Hypothalamus (tissue), 51 donors: Measurements from ENCODE around the gene BPTF.
A peak's percentile ranks its signal among the peaks of the same experiment; 100 is the strongest.
"Not testable (repeated sequence)": the region's sequence is repeated elsewhere in the genome, so short reads cannot be mapped to it uniquely, and the experiment has no call there.

Source experiments
- DNase-seq, 51 donors: peaks; one replicate each; lab custom pipeline; 2025; lab: John Stamatoyannopoulos, UW

Gene BPTF

DNA sequence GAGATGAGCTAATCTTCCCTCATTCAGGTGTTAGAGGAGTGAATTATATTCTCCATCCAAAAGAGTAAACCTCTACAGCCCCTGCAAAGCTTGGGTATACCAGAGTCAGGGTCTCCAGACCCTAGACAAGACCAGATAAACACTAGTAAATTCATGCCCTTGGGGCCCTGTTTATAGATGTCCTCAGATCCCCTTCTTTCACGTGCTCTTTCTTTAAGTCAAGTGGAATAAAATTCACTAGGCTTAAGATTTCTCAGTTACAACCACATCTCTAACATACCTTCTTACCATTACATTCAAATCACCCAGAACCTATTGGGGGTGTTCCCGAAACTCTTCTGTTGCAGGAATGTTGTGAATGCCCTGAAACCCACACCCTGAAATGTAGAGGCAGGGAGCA, 173.2 kb downstream of the BPTF start:
- no peak for DNase-seq

DNA sequence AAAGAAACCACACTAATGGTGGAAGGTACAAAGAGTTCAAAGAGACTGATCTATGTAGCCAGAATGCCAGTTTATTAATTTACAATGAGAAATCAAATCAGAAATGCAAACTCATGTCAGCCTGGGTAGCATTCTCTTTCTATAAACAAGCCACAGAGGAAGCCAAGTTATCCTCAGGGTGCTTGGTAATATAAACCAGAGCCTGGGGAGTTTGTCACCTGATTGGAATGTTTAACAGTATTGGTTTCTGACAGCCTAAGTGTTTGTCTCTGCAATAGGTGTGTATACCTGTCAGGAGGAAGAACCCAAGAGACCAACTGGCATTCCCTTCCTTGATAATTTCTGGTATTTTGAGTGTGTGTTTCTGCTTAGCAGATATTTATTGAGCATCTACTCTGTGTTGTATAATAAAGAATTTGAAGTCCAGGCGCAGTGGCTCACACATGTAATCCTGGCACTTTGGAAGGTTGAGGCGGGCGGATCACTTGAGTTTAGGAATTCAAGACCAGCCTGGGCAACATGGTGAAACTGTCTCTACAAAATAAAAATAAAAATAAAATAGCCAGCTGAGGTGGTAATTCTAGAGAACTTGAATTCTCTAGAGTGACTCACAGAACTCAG, 174.1 kb downstream of the BPTF start:
- DNase-seq: no peak

DNA sequence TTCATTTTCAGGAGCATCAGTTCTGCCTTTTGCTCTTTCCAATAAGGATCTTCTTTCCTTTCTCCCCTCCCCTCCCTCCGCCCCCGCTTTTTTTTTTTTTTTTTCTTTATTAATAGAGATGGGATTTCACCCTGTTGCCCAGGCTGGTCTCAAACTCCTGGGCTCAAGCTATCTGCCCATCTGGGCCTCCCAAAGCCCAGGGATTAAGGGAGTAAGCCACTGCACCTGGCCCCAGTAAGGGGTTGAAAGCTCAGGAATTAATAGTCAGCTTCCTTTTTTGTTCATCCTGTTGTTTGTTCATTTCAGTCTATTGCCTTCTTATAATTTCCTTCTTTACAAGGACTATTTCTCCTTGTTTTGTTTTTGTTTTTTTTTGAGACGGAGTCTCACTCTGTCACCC, 178.9 kb downstream of the BPTF start:
- DNase-seq: no peak

DNA sequence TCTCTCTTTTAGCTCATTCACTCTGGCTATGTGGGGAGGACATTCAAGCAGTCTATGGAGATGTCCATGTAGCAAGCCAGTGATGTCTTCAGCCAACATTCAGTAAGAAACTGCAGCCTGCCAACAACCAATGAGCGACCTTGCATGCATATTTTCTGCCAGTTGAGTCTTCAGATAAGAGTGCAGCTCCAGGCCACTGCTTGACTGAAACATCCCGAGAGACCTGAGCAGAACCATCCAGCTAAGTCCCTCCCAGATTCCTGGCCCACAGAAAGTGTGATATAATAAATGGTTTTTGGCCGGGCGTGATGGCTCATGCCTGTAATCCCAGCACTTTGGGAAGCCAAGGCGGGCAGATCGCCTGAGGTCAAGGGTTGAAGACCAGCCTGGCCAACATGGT, 181.5 kb downstream of the BPTF start:
- DNase-seq: no peak

DNA sequence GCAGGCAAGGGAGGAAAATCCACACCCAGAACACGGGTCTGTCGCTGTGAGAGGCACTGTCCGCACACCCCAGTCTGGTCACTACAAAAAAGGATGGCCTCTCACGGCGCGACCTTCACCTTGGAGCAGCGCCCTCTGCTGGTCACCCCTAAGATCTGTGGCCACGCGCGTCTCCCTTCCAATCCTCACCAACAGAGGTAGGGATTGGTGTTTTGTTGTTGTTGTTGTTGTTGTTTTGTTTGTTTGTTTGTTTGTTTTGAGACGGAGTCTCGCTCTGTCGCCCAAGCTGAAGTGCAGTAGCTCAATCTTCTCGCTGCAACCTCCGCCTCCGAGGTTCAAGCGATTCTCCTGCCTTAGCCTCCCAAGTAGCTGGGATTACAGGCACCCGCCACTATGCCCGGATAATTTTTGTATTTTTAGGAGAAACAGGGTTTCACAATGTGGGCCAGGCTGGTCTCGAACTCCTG, 185.9 kb downstream of the BPTF start:
- peak in 31 of 51 donors; percentile 1 to 67 (median 18) for DNase-seq

DNA sequence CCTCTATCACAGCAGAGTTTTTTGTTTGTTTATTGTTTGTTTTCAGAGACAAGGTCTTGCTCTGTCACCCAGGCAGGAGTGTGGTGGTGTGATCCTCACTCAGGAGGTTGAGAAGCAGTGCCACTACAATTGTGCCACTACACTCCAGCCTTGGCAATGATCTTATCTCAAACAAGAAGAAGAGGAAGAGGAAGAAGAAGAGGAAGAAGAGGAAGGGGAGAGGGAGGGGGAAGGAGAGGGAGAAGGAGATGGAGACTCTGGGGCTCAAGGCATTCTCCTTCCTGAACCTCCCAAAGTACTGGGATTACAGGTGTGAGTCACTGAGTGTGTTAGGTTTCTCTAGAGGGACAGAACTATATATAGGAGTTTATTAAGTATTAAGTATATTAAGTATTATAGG, 188.1 kb downstream of the BPTF start:
- DNase-seq: no peak

DNA sequence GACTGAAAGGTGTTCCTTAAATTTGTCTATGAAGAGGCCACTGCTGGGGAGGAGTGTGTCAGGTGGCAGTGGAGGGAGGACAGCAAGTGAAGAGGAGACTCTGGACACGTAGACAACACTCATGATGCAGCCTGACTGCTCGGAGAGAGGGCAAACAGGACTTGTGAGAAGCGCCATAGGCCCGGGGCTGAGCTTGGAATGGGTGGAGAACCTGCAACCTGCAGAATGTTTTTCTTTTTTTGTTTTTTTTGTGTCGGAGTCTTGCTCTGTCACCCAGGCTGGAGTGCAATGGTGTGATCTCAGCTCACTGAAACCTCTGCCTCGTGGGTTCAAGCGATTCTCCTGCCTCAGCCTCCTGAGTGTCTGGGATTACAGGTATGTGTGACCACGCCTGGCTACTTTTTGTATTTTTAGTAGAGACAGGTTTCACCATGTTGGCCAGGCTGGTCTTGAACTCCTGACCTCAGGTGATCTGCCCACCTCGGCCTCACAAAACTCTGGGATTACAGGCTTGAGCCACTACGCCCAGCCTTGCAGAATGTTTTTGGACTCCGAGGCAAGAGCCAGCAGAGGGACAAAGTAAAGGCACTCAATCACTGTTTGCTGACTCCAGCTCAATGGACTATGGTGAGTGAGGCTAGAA, 189.9 kb downstream of the BPTF start:
- DNase-seq: no peak

DNA sequence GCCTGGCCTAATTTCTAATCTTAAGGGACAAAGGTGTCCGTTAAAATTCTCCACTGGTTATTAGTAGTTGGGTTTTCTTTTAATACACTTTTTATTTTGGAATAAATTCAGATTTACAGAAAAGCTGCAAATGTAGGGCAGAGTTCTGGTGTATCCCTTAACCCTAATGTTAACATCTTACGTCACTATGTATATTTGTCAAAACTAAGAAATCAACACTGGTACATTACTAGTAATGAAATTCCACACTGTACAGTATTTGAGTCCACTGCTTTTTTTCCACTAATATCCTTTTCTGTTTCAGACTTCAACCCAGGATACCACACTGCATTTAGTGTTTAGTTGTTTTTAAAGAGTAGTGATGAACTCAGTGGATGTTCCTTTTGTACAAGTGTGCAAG, 191.5 kb downstream of the BPTF start:
- no peak for DNase-seq

DNA sequence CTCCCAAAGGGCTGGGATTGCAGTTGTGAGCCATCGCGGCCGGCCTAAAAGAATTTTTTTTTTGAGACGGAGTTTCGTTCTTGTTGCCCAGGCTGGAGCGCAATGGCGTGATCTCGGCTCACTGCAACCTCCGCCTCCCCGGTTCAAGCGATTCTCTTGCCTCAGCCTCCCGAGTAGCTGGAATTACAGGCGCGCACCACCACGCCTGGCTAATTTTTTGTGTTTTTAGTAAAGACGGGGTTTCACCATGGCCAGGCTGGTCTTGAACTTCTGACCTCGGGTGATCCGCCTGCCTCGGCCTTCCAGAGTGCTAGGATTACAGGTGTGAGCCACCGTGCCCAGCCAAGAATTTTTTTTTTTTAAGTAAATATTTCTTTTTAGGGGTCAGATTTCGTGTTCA, 193.2 kb downstream of the BPTF start:
- DNase-seq: not testable (repeated sequence)

DNA sequence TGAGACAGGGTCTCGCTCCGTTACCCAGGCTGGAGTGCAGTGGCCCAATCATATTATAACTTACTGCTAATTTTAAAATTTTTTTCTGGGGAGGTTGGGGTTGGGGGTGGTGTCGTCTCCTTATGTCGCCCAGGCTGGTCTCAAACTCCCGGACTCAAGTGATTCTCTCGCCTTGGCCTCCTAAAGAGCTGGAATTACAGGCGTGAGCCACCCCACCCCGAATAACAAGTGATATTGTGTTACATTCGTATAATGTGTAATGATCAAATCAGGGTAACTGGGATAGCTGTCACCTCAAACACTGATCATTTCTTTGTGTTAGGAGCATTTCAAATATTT, 194.0 kb downstream of the BPTF start:
- DNase-seq: no peak

DNA sequence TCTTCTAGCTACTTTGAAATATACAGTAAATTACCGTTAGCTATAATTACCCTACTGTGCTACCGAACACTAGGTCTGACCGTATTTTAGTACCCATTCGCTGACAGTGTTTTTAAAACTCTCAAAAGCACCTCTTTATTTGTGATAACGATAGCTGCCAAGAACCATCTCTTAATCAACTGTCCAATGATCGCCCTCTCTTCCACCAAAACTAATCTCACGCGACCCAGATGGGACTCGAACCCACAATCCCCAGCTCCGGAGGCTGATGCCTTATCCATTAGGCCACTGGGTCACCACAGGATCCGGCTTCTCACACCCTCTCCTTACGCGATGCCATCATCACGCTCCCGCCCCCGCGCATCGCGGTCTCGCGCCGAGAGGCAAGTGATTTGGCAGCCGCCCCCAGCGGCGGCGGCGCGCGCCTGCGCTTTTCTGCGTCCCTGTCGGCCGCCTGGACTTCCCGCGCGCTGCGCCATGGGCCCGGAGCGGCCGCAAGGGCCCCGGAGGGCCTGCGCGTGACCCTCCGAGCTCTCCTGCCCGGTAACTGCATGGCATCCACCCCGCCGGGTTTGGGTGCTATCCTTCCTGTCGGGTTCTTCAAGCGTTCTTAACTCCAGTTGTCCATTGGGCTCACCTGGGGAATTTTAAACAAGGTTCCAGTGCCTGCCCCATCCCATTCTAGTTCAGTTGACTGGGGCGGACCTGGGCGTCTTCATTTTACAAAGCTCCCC, 194.5 kb downstream of the BPTF start:
- DNase-seq: peak; percentile 76 to 98 (median 91)

DNA sequence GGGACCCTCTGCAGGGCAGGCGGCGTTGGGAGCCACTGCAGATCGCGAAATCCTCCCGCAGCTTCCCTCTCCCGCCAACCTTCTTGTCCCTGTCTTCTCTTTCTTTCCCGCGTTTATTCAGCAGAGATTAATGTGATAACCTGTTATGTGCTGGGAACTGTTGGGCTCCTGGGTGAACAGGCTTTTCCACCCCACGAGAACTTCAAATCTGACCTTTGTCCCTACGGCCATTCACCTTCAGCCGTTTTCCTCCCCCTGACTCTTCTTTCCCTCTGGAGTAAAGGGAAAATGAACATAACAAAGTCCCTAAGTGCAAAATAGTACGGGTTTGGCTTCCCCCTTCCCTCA, 195.1 kb downstream of the BPTF start:
- peak in 2 of 51 donors; percentile 47 to 65 for DNase-seq

DNA sequence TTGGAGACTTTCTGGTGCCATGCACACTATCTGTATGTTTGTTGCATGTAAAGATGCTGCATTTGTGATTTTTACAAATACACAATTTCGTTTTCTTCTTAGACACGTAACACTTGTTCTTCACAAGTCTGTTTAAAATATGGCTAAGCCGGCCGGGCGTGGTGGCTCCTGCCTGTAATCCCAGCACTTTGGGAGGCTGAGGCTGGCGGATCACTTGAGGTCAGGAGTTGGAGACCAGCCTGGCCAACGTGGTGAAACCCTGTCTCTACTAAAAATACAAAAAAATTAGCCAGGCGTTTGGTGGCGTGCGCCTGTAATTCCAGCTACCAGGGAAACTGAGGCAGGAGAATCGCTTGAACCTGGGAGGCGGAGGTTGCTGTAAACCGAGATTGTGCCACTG, 195.5 kb downstream of the BPTF start:
- peak in 1 of 51 donors; percentile 51 for DNase-seq

DNA sequence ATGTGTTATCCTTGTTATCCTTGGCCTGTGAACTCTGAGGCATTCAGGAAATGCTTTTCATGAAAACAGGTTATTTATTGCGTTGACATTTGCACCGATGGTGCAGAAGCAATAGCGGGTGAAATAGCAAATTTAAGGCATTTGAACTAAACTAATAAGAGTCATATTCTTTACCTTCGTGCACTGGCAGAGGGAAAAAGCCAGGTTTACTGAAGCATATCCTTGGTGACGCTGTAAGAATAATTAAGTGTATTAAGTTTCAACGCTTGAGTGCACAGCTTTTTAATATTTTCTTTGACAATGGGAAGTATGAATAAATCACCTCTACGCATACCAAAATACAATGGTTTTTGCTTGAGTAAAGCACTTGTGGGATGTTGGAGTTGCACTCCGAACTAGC, 196.7 kb downstream of the BPTF start:
- DNase-seq: no peak

DNA sequence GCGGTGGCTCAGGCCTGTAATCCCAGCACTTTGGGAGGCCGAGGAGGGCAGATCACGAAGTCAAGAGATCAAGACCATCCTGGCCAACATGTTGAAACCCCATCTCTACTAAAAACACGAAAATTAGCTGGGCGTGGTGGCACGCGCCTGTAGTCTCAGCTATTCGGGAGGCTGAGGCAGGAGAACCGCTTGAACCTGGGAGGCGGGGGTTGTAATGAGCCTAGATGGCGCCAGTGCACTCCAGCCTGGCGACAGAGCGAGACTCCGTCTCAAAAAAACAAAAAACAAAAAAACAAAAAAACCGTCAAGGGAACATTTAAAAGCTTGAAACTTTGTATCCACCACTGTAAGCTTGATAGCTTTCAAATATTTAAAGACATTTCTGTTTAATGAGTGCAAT, 197.2 kb downstream of the BPTF start:
- DNase-seq: not testable (repeated sequence)

DNA sequence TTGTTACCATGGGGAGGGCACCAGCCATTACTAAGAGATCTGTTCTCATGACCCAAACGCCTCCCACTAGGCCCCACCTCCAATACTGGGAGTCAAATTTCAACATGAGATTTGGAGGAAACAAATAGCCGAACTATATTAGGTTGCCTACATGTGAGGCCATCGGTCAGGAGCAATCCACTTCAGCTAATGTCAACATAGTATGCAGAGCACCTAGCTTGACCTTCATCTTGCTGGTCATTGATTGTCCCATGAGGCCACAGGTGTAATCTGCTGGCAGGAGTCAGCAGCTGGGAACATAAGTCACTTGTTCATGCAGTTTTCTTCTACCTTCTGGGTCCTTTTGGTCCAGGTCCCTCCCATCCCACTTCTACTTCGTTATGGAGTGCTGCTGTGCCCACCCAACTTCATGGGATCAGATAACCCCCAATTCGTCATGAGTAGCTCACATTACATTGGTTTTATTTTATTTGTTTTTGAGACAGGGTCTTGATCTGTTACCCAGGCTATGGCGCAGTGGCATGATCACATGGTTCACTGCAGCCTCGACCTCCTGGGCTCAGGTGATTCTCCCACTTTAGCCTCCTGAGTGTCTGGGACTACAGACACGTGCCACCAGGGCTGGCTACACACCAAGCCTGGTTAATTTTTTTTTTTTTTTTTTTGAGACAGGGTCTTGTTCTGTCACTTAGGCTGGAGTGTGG, 204.4 kb downstream of the BPTF start:
- no peak for DNase-seq
